Astrocyte of the spinal cord (primary cell): ENCODE data around the gene ZNF423.

Experiments
- DNase-seq: peaks from one replicate; pipeline ENCODE4 v3.0.0; 2011; ENCODE audit warnings: low read depth, low spot score
- H3K4me3 ChIP-seq: 2 replicates; pipeline ENCODE4 v1.5.1; 2011; ENCODE audit warnings: low read depth, mild to moderate bottlenecking, low read length, moderate library complexity
- in situ Hi-C: cut with HindIII; loops from 2 replicates; pipeline ENCODE4 v1.10.0; 2017; ENCODE audit warnings: low sequenced_read_pairs
- TF ChIP-seq, protein P1 (sequence below): IDR thresholded peaks from 2 replicates; pipeline ENCODE4 v1.5.1; 2012; ENCODE audit warnings: low read depth, mild to moderate bottlenecking, low read length, inconsistent platforms

The ZNF423 gene

DNA sequence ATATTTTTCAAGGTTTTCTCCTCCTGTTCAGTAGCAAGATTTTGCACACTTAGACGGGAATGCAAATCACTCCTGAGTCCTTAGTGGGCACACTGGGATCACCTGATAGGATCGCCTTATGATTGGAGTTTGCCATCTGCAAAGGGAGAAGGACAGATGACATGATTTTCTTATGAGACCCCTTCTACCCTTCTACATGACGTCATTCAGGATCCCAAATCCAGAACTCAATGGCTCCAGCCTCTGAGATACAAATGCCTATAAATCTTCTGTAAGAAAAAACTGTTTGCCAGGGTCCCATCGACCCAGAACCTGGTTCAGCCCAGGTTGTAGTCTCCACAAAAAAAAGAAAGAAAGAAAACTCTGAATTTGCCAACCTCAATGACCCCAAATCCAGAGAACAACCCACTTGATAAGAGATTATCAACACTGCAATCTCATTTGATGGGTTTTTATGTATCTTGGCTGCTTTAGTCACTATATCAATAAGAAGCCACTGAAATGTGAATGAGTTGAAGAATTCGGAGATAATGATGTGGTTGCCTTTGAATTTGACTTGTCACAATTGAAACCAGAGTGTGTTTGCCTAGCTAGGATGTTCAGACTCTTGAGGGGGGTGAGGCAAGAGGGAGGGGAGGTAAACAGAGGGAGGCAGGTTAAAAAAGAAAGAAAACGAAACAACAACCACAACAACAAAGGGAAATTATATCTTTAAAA, 6.7 kb downstream of the ZNF423 start:
- TF ChIP-seq, protein P1, sequence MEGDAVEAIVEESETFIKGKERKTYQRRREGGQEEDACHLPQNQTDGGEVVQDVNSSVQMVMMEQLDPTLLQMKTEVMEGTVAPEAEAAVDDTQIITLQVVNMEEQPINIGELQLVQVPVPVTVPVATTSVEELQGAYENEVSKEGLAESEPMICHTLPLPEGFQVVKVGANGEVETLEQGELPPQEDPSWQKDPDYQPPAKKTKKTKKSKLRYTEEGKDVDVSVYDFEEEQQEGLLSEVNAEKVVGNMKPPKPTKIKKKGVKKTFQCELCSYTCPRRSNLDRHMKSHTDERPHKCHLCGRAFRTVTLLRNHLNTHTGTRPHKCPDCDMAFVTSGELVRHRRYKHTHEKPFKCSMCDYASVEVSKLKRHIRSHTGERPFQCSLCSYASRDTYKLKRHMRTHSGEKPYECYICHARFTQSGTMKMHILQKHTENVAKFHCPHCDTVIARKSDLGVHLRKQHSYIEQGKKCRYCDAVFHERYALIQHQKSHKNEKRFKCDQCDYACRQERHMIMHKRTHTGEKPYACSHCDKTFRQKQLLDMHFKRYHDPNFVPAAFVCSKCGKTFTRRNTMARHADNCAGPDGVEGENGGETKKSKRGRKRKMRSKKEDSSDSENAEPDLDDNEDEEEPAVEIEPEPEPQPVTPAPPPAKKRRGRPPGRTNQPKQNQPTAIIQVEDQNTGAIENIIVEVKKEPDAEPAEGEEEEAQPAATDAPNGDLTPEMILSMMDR, result no peak
- in situ Hi-C loops, result no loop called here
- DNase-seq, result no peak
- H3K4me3 ChIP-seq, result no peak overlapping the region

DNA sequence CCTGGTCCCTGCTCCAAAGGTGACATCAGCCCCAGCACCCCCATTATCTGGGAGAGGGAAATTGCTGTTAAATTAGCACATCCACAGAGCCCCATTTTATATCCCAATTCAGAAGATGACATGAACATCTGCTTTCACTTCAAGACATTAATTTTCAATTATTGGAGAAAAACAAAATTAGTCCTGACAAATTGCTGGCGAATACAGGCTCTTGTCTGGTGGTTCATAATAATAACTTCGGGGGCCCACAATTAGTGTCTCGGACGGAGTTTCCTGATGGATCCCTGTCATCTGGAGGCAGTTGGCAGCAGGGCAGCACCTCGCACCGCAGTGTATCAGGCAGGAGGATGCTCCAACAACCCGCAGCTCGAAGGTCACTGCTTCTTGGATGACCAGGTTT, 7.4 kb downstream of the ZNF423 start:
- TF ChIP-seq, protein P1, result no peak
- in situ Hi-C loops, result no loop called here
- H3K4me3 ChIP-seq, result no peak overlapping the region
- DNase-seq, result no peak

DNA sequence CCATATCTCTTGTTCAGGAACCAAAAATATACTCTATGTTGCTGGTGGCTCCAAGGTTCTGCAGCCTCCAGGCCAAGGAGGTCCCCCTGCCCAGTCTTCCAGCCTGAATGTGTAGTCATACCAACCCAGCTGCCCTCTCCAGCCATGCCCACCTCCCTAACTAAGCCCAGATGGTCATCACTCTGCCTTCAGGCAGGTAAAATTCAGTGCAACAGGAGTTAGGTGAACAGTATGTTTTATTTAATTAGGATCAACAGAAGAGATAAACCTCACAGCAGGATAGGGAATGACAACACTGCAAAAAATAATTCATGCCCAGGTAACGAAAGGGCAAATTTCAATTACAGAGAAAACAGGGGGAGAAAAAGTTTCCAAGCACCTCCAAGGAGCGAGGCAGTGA, 9.1 kb downstream of the ZNF423 start:
- no peak for DNase-seq
- no peak overlapping the region for H3K4me3 ChIP-seq
- TF ChIP-seq, protein P1, result no peak
- in situ Hi-C loops, result no loop called here

DNA sequence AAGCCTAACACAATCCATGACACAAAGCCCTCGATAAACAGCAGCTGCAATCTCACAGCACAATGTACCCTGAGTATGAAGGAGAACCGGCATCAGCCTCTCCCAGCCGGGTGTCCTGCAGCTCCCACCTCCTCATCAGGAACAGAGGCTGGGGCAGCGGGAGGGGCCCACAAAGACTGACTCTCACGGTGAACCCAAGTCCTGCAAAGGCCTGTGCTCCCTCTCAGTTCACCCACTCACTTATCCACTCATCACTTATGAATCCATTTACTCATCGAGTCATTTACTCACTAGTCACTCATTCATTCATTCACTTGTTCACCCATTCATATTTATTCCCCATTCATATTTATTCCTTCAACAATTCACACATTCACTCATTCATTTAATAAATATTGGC, 11.6 kb downstream of the ZNF423 start:
- DNase-seq, result no peak
- TF ChIP-seq, protein P1, result no peak
- no peak overlapping the region for H3K4me3 ChIP-seq
- in situ Hi-C loops, result no loop called here

DNA sequence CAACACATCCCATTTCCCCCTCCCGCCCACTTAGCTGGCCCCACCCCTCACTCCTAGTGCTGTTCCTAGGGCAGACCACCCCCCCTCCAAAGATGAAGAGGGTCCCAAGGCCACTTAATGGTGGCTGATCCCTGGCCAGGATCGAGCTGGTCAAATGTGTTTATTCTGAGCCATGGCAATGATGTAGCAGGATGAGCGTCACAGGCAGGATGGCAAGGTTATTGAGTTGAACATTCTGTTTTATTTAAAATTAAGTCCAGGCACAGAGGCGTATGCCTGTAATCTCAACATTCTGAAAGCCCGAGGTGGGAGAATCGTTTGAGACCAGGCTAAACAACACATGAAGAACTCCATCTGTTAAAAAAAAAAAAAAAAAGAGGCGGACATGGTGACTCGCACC, 12.2 kb downstream of the ZNF423 start:
- no peak overlapping the region for H3K4me3 ChIP-seq
- TF ChIP-seq, protein P1, result no peak
- no peak for DNase-seq
- in situ Hi-C loops, result no loop called here

DNA sequence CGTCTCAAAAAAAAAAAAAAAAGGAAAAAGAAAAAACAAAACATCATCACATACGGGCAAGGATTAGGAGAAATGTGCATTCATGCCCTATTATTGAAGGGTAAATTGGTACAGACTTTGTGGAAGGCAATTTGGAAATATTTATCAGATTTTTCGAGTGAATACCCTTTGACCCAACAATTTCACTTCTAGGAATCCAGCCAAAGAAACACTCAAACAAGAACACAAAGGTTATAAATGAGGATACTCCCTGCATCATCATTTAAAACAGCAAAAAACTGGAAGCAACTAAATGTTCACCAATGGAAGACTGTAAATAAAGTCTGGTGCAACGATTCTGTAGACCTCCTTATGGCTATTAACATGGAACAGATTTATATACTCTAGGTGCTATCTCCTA, 12.9 kb downstream of the ZNF423 start:
- no peak for DNase-seq
- TF ChIP-seq, protein P1, result no peak
- in situ Hi-C loops, result no loop called here
- H3K4me3 ChIP-seq, result no peak overlapping the region
